ENCODE results near the gene PIP5K1B. TPM values are rescaled to one million over a fixed set of nuclear protein-coding genes. Genes with fewer than 3 reads are reported as not detected.

Gene PIP5K1B
- total and polyA plus RNA-seq, 2 donors (not counting 3 experiments of a cell fraction or from before 2014, with no cell fraction given), result 0.27 TPM; not detected in 1

DNA sequence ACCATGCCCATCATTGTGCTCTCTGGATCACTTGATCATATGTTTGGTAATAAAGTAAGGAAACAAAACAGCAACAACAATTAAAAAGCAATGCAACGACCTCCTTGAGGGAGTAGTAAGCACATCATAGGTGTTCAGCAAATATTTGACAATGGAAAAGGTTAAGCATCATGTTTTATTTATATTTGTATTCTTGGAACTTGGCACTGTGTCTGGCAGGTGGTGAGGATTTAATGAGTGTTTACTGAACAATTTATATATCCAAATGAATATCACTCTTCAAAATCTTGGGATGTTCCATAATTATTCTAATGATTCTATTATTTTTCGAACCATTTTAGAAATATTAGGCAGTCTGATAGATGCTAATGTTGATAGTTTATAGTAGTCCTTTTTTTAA is 6.2 kb downstream of the PIP5K1B start:
- Histone ChIP-seq H3K4me2 (ENCODE audit: insufficient read depth, low read length) (no peak overlapping the region), H3K27ac (ENCODE audit: insufficient read depth, low read depth, low read length) (no peak overlapping the region), H3K27me3 (ENCODE audit: control insufficient read depth in 2 of 2, insufficient read depth in 2 of 2, low read length in 2 of 2) (peaks cover 16 to 27% of the 10 kb centered on the region in 2 experiments), H3K4me3 (replicated peaks in 1 of 3; ENCODE audit: insufficient read depth in 1 of 3, low read depth in 1 of 3, low read length in 3 of 3) (no peak overlapping the region), H3K9me1 (replicated peaks; ENCODE audit: control insufficient read depth, extremely low read depth, insufficient read depth, low read length) (no peaks in the 10 kb centered on the region), H3K9me3 (replicated peaks; ENCODE audit: control insufficient read depth, insufficient read depth, low read length) (no peaks in the 10 kb centered on the region), H3K79me2 (ENCODE audit: control insufficient read depth, insufficient read depth, low read length) (no peaks in the 10 kb centered on the region), H3K4me1 (ENCODE audit: control insufficient read depth, extremely low read depth, insufficient read depth, low read length) (no peaks in the 10 kb centered on the region), H3K36me3 (ENCODE audit: control insufficient read depth in 2 of 2, extremely low read depth in 1 of 2, insufficient read depth in 2 of 2, low read length in 2 of 2) (no peaks in the 10 kb centered on the region), H4K20me1 (replicated peaks; ENCODE audit: control insufficient read depth, extremely low read depth, insufficient read depth, low read length) (no peaks in the 10 kb centered on the region), H2AFZ (ENCODE audit: low read depth, low read length) (no peak overlapping the region), H3K9ac (replicated peaks; ENCODE audit: extremely low read depth, insufficient read depth, low read length) (no peak overlapping the region)
- intact Hi-C loops (cut with micrococcal nuclease), result no loop called here
- ChIA-PET POLR2A (no interaction called here), CTCF (no interaction called here)
- FAIRE-seq, result no peak
- TF ChIP-seq JUN (IDR thresholded peaks at IDR 0.05; ENCODE audit: borderline replicate concordance, insufficient read depth, insufficient read length, low read depth) (no peak), POLR2AphosphoS5 (IDR thresholded peaks at IDR 0.05; ENCODE audit: insufficient read depth, low read depth, low read length) (no peak), POLR2A (IDR thresholded peaks at IDR 0.05; ENCODE audit: low read depth, low read length) (no peak), EZH2 (IDR thresholded peaks at IDR 0.05; ENCODE audit: borderline replicate concordance, low read depth, low read length, severe bottlenecking) (no peak), FOS (IDR thresholded peaks at IDR 0.05; ENCODE audit: borderline replicate concordance, insufficient read depth, low read length) (no peak), MYC (IDR thresholded peaks at IDR 0.05; ENCODE audit: low read depth, low read length) (no peak), MAX (IDR thresholded peaks at IDR 0.05; ENCODE audit: insufficient read depth, insufficient read length) (no peak), GATA2 (IDR thresholded peaks at IDR 0.05; ENCODE audit: insufficient read depth, insufficient read length, low read depth, low read length) (no peak)
- TF ChIP-seq, protein P1, sequence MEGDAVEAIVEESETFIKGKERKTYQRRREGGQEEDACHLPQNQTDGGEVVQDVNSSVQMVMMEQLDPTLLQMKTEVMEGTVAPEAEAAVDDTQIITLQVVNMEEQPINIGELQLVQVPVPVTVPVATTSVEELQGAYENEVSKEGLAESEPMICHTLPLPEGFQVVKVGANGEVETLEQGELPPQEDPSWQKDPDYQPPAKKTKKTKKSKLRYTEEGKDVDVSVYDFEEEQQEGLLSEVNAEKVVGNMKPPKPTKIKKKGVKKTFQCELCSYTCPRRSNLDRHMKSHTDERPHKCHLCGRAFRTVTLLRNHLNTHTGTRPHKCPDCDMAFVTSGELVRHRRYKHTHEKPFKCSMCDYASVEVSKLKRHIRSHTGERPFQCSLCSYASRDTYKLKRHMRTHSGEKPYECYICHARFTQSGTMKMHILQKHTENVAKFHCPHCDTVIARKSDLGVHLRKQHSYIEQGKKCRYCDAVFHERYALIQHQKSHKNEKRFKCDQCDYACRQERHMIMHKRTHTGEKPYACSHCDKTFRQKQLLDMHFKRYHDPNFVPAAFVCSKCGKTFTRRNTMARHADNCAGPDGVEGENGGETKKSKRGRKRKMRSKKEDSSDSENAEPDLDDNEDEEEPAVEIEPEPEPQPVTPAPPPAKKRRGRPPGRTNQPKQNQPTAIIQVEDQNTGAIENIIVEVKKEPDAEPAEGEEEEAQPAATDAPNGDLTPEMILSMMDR (IDR thresholded peaks at IDR 0.05; ENCODE audit: extremely low read depth in 1 of 2, insufficient read depth in 1 of 2, low read depth in 1 of 2, low read length in 2 of 2), result no peak
- no peak for DNase-seq (ENCODE audit: low read depth, low spot score)
- no TSS peak for BruUV-seq (replicated peaks)
- dilution Hi-C loops (cut with MboI; ENCODE audit: extremely low pct_ligation_motif_present, low sequenced_read_pairs), result no loop called here
